ENCODE data around the gene AXIN2. TPM values are rescaled to one million over a fixed set of nuclear protein-coding genes. Genes with fewer than 3 reads are reported as not detected.
"Not testable (repeated sequence)": the region's sequence is repeated elsewhere in the genome, so short reads cannot be mapped to it uniquely, and the experiment has no call there.

AXIN2 gene
- total and polyA plus RNA-seq, 9 donors = 17.2 to 75.7 (median 26.9) TPM

- Histone ChIP-seq H3K4me1 (ENCODE audit: insufficient read depth) (no peaks in the 10 kb centered on the region), H3K9me3 (no peaks in the 10 kb centered on the region), H3K27ac (no peak overlapping the region), H3K27me3 (no peaks in the 10 kb centered on the region), H3K36me3 (no peaks in the 10 kb centered on the region), H3K4me3 (no peak overlapping the region)
- intact Hi-C loops (cut with DNase I) = loop anchor here in 1 of 4 donors (10.0 kb wide), 1 partner anchor 319 kb away; no protein-coding TSS in a partner anchor
- WGBS, 3 donors = 48 to 50% (median 49%) methylated on average over 9 of the region's 9 CpGs
- TF ChIP-seq EP300 (IDR thresholded peaks at IDR 0.05) (no peak), CTCF (IDR thresholded peaks at IDR 0.05) (no peak), POLR2A (IDR thresholded peaks at IDR 0.05) (no peak)
- DNase-seq = peak in 3 of 5 donors; percentile 14 to 48 (median 35)
These were observed 75.8 kb downstream of the AXIN2 start for GRCh38 chr17:65485388-65486299.

DNA sequence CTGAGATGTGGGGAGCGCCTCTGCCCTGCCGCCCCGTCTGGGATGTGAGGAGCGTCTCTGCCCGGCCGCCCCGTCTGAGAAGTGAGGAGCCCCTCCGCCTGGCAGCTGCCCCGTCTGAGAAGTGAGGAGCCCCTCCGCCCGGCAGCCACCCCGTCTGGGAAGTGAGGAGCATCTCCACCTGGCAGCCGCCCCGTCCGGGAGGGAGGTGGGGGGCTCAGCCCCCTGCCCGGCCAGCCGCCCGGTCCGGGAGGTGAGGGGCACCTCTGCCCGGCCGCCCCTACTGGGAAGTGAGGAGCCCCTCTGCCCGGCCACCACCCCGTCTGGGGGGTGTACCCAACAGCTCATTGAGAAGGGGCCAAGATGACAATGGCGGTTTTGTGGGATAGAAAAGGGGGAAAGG lies 77.0 kb downstream of the AXIN2 start:
- intact Hi-C loops (cut with DNase I) = loop anchor here in 1 of 4 donors (10.0 kb wide), 1 partner anchor 320 kb away; no protein-coding TSS in a partner anchor
- H3K27ac ChIP-seq; DNase-seq; H3K9me3 ChIP-seq; H3K36me3 ChIP-seq; H3K4me1 ChIP-seq (ENCODE audit: insufficient read depth); H3K4me3 ChIP-seq; H3K27me3 ChIP-seq: not testable (repeated sequence)
- 96 to 100% (median 97%) methylated on average over 8 to 24 of the region's 24 CpGs for WGBS, 3 donors

GRCh38 chr17:65483438-65483837 lies 78.0 kb downstream of the AXIN2 start:
- no peak overlapping the region for H3K27ac ChIP-seq
- DNase-seq = no peak
- H3K27me3 ChIP-seq = no peaks in the 10 kb centered on the region
- no peaks in the 10 kb centered on the region for H3K9me3 ChIP-seq
- no peaks in the 10 kb centered on the region for H3K4me1 ChIP-seq (ENCODE audit: insufficient read depth)
- intact Hi-C loops (cut with DNase I) = loop anchor here in 1 of 4 donors (10.0 kb wide), 1 partner anchor 321 kb away; no protein-coding TSS in a partner anchor
- H3K36me3 ChIP-seq = no peaks in the 10 kb centered on the region
- WGBS, 3 donors = 87 to 93% (median 90%) methylated on average over 10 of the region's 10 CpGs
- no peak overlapping the region for H3K4me3 ChIP-seq
- TF ChIP-seq EP300 (IDR thresholded peaks at IDR 0.05) = no peak
- no peak for TF ChIP-seq CTCF (IDR thresholded peaks at IDR 0.05)
- TF ChIP-seq POLR2A (IDR thresholded peaks at IDR 0.05) = no peak

DNA sequence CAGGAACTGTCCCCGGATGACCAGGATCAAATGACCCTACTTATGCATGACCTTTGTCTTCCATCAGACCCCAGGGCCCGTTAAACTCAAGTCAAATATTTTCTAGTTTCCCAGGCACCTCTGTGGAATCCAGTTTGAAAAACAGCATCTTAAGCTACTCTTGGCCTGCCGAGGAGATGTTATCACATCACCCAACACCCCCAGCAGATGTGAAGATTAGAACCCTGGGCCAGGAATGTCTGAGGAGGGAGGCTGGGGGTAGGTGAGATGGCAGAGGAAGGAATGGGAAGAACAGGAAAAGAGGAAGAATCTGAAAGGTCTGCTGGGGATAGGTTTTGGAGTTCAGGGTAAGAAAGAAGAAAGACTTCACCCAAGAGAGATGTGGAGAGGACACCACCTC lies 79.2 kb downstream of the AXIN2 start:
- Histone ChIP-seq H3K27ac (no peak overlapping the region), H3K36me3 (no peaks in the 10 kb centered on the region), H3K27me3 (no peaks in the 10 kb centered on the region), H3K4me3 (no peak overlapping the region), H3K4me1 (ENCODE audit: insufficient read depth) (no peaks in the 10 kb centered on the region), H3K9me3 (no peaks in the 10 kb centered on the region)
- intact Hi-C loops (cut with DNase I) = loop anchor here in 1 of 4 donors (10.0 kb wide), 1 partner anchor 323 kb away; no protein-coding TSS in a partner anchor
- TF ChIP-seq POLR2A (IDR thresholded peaks at IDR 0.05) = no peak
- TF ChIP-seq EP300 (IDR thresholded peaks at IDR 0.05) = no peak
- no peak for TF ChIP-seq CTCF (IDR thresholded peaks at IDR 0.05)
- DNase-seq = no peak
- 56 to 66% (median 60%) methylated on average over 3 of the region's 3 CpGs for WGBS, 3 donors

GRCh38 chr17:65479282-65479681 lies 82.2 kb downstream of the AXIN2 start:
- Histone ChIP-seq H3K4me1 (ENCODE audit: insufficient read depth) (no peaks in the 10 kb centered on the region), H3K27me3 (no peaks in the 10 kb centered on the region), H3K9me3 (no peaks in the 10 kb centered on the region), H3K36me3 (no peaks in the 10 kb centered on the region), H3K4me3 (no peak overlapping the region), H3K27ac (no peak overlapping the region)
- TF ChIP-seq EP300 (IDR thresholded peaks at IDR 0.05) (no peak), POLR2A (IDR thresholded peaks at IDR 0.05) (no peak), CTCF (IDR thresholded peaks at IDR 0.05) (no peak)
- intact Hi-C loops (cut with DNase I) = no loop called here
- 93 to 97% (median 96%) methylated on average over 2 of the region's 2 CpGs for WGBS, 3 donors
- DNase-seq = no peak

Measured in ovary (tissue), 9 donors.